Panc1 (cell line): ENCODE results near the gene GPR27. TPM values are rescaled to one million over a fixed set of nuclear protein-coding genes. Genes with fewer than 3 reads are reported as not detected.

Experiments used
- ATAC-seq: fragments of 200-7000 bp; cut with Tn5 transposase; 2 replicates; pipeline ENCODE4 v1.9.1; 2020; ENCODE audit warnings: mild to moderate bottlenecking, moderate library complexity
- BruUV-seq: library from RNA; stranded (reverse); fragments of 400-500 nt; replicated peaks from 2 replicates; lab custom pipeline; 2021; lab: Mats Ljungman, UMichigan
- CTCF ChIA-PET: fragments of 300-600 bp; sonication (Branson Sonifier 250); formaldehyde crosslinking; loops from one replicate; lab custom pipeline; 2022; ENCODE audit warnings: antibody characterized with exemption; lab: Charles Lee
- POLR2A ChIA-PET: fragments of 300-600 bp; sonication (Branson Sonifier 250); formaldehyde crosslinking; loops from one replicate; lab custom pipeline; 2022; ENCODE audit warnings: antibody characterized with exemption; lab: Charles Lee
- DNase-seq: peaks from one replicate; pipeline ENCODE4 v3.0.0-alpha.2; 2010; ENCODE audit warnings: low read depth, low spot score
- H3K27ac ChIP-seq: 2 replicates; pipeline ENCODE4 v1.5.1; 2011; ENCODE audit warnings: mild to moderate bottlenecking, low read length, inconsistent platforms
- H3K27me3 ChIP-seq: fragments of 200-500 bp; sonication (Bioruptor generic); 2 replicates; pipeline ENCODE4 v1.6.0; 2014; ENCODE audit warnings: low read length, inconsistent platforms; ENCODE audit not compliant: control insufficient read depth, insufficient read depth
- H3K36me3 ChIP-seq: fragments of 200-500 bp; sonication (Bioruptor generic); 2 replicates; pipeline ENCODE4 v1.5.1; 2014; ENCODE audit warnings: inconsistent platforms, mild to moderate bottlenecking, low read length, moderate library complexity; ENCODE audit not compliant: control insufficient read depth, insufficient read depth
- H3K4me1 ChIP-seq: 2 replicates; pipeline ENCODE4 v1.5.1; 2011; ENCODE audit warnings: inconsistent platforms, mild to moderate bottlenecking, low read length, moderate library complexity; ENCODE audit not compliant: control insufficient read depth, insufficient read depth
- H3K4me3 ChIP-seq, 2 experiments: 2 replicates each; pipeline ENCODE4 v1.5.1; 2011 to 2012; ENCODE audit warnings: low read depth in 2 of 2, low read length in 2 of 2, mild to moderate bottlenecking in 2 of 2, inconsistent platforms in 1 of 2, moderate library complexity in 1 of 2
- H3K9me3 ChIP-seq: fragments of 200-500 bp; sonication (Bioruptor generic); 2 replicates; pipeline ENCODE4 v1.5.1; 2014; ENCODE audit warnings: low read depth, mild to moderate bottlenecking, inconsistent platforms, low read length, moderate library complexity; ENCODE audit not compliant: control insufficient read depth, insufficient read depth
- CTCF ChIP-seq: fragments of 450-650 bp; IDR thresholded peaks from 2 replicates; pipeline ENCODE4 v1.5.1; 2017; ENCODE audit warnings: mild to moderate bottlenecking
- POLR2AphosphoS5 ChIP-seq: IDR thresholded peaks from 2 replicates; pipeline ENCODE4 v1.6.1; 2012; ENCODE audit warnings: mild to moderate bottlenecking, low read depth, low read length, moderate library complexity
- REST ChIP-seq, 2 experiments: IDR thresholded peaks; 2 replicates each; pipeline ENCODE4 v1.6.1; 2011 to 2012; ENCODE audit warnings: low read depth in 2 of 2, control low read depth in 1 of 2, low read length in 1 of 2, mild to moderate bottlenecking in 1 of 2, moderate library complexity in 1 of 2; ENCODE audit not compliant: insufficient read depth in 1 of 2
- SIN3A ChIP-seq: IDR thresholded peaks from 2 replicates; pipeline ENCODE4 v1.6.1; 2012; ENCODE audit warnings: low read depth, mild to moderate bottlenecking, low read length, moderate library complexity, borderline replicate concordance; ENCODE audit not compliant: insufficient read depth
- TCF7L2 ChIP-seq: IDR thresholded peaks from 2 replicates; pipeline ENCODE4 v1.6.1; 2011; ENCODE audit warnings: mild to moderate bottlenecking, low read depth, low read length, inconsistent platforms
- in situ Hi-C: cut with HindIII; loops from 2 replicates; pipeline ENCODE4 v1.10.0; 2016; ENCODE audit warnings: low sequenced_read_pairs, low pct_unique_long_range_greater_than_20kb
- intact Hi-C: fragments of 100-400 bp; cut with micrococcal nuclease; formaldehyde crosslinking; loops from one replicate; pipeline ENCODE4 v1.10.0; 2022; ENCODE audit not compliant: unreplicated experiment
- total RNA-seq: library from RNA; stranded (reverse); gene quantifications from one replicate; pipeline ENCODE4 v1.2.1, GENCODE V29; 2021; ENCODE audit not compliant: unreplicated experiment

Gene GPR27
- total RNA-seq, 1 experiment from 2014 or later, result 0.15 TPM

- no peak overlapping the region for H3K4me3 ChIP-seq
- in situ Hi-C loops (no loop called here), intact Hi-C loops (no loop called here)
- ChIA-PET POLR2A (no interaction called here), CTCF (no interaction called here)
- no peaks in the 10 kb centered on the region for H3K36me3 ChIP-seq
- no TSS peak for BruUV-seq
- TF ChIP-seq REST (IDR thresholded peaks at IDR 0.05; ENCODE audit: insufficient read depth in 1 of 2, low read depth in 2 of 2, low read length in 1 of 2) (no peak), CTCF (no peak), POLR2AphosphoS5 (no peak), SIN3A (no peak), TCF7L2 (no peak)
- ATAC-seq, result no peak
- H3K9me3 ChIP-seq, result no peaks in the 10 kb centered on the region
- no peak for DNase-seq
- H3K27ac ChIP-seq, result no peak overlapping the region
- no peaks in the 10 kb centered on the region for H3K27me3 ChIP-seq
- H3K4me1 ChIP-seq, result no peaks in the 10 kb centered on the region
Observed at GRCh38 chr3:71708476-71709105, 45.1 kb upstream of the GPR27 start.

GRCh38 chr3:71709908-71710511 lies 43.6 kb upstream of the GPR27 start:
- Histone ChIP-seq H3K4me1 (no peaks in the 10 kb centered on the region), H3K27me3 (no peaks in the 10 kb centered on the region), H3K27ac (no peak overlapping the region), H3K36me3 (no peaks in the 10 kb centered on the region), H3K4me3 (no peak overlapping the region), H3K9me3 (no peaks in the 10 kb centered on the region)
- ChIA-PET POLR2A (no interaction called here), CTCF (no interaction called here)
- no peak for DNase-seq
- in situ Hi-C loops, result no loop called here
- no peak for TF ChIP-seq POLR2AphosphoS5
- TF ChIP-seq REST (IDR thresholded peaks at IDR 0.05; ENCODE audit: insufficient read depth in 1 of 2, low read depth in 2 of 2, low read length in 1 of 2), result 0 out of 4 replicates have a peak, but pooled peaks of 1 of the 2 experiments have one; percentile 31
- no peak for ATAC-seq
- BruUV-seq, result no TSS peak
- intact Hi-C loops, result loop anchor here (5.0 kb wide), 1 partner anchor 1112 kb away; no protein-coding TSS in a partner anchor
